HepG2 (cell line): Measurements from ENCODE around the gene PCDHB8. TPM values are rescaled to one million over a fixed set of nuclear protein-coding genes. Genes with fewer than 3 reads are reported as not detected.

Source experiments
- ATF7 ChIP-seq, 2 experiments: fragments of 450-650 bp in 1 of 2; sonication (generic) in 1 of 2; formaldehyde crosslinking in 1 of 2; IDR thresholded peaks; 2 replicates each; pipeline versions ENCODE4 v1.4.0 to v1.6.1; 2016 to 2020; ENCODE audit warnings: antibody characterized with exemption in 1 of 2, mild to moderate bottlenecking in 1 of 2, missing genetic modification reagents in 1 of 2
- GATAD2A ChIP-seq: IDR thresholded peaks from 2 replicates; pipeline ENCODE4 v1.6.1; 2016
- HMGXB3 ChIP-seq: sonication (generic); formaldehyde crosslinking; IDR thresholded peaks from 2 replicates; pipeline ENCODE4 v1.4.0; 2020; ENCODE audit warnings: missing genetic modification reagents, borderline replicate concordance
- ISL2 ChIP-seq: sonication (generic); formaldehyde crosslinking; IDR thresholded peaks from 2 replicates; pipeline ENCODE4 v1.5.0; 2020; ENCODE audit warnings: missing genetic modification reagents
- MEF2D ChIP-seq: sonication (generic); formaldehyde crosslinking; IDR thresholded peaks from 2 replicates; pipeline ENCODE4 v1.5.1; 2020; ENCODE audit warnings: mild to moderate bottlenecking, missing genetic modification reagents
- RFXANK ChIP-seq: IDR thresholded peaks from 2 replicates; pipeline ENCODE4 v1.6.1; 2016
- SMC3 ChIP-seq: IDR thresholded peaks from 2 replicates; pipeline ENCODE4 v1.6.1; 2011; ENCODE audit warnings: low read length, improper control_type of control experiment
- XBP1 ChIP-seq: sonication (generic); formaldehyde crosslinking; IDR thresholded peaks from 2 replicates; pipeline ENCODE4 v1.5.0; 2020; ENCODE audit warnings: missing genetic modification reagents
- ZFAT ChIP-seq: sonication (generic); formaldehyde crosslinking; conservative IDR thresholded peaks from 2 replicates; pipeline ENCODE4 v1.8.1; 2023; ENCODE audit warnings: missing genetic modification reagents, inconsistent platforms
- ZMYM4 ChIP-seq: sonication (generic); formaldehyde crosslinking; IDR thresholded peaks from 2 replicates; pipeline ENCODE4 v1.8.1; 2023; ENCODE audit warnings: mild to moderate bottlenecking, missing genetic modification reagents
- ZNF20 ChIP-seq: sonication (generic); formaldehyde crosslinking; IDR thresholded peaks from 2 replicates; pipeline ENCODE4 v1.4.0; 2020; ENCODE audit warnings: mild to moderate bottlenecking, moderate library complexity, missing genetic modification reagents
- ZNF382 ChIP-seq: sonication (generic); formaldehyde crosslinking; IDR thresholded peaks from 2 replicates; pipeline ENCODE4 v1.5.0; 2020; ENCODE audit warnings: missing genetic modification reagents, mild to moderate bottlenecking, borderline replicate concordance
- ZNF800 ChIP-seq: sonication (generic); formaldehyde crosslinking; IDR thresholded peaks from 2 replicates; pipeline ENCODE4 v1.4.0; 2020; ENCODE audit warnings: missing genetic modification reagents
- polyA plus RNA-seq, 8 experiments: library from polyadenylated mRNA; depleted of rRNA in 3 of 8; stranded (reverse) in 7 of 8; unstranded in 1 of 8; fragments of >200 nt; fragmentation: Illumina TruSeq in 4 of 8; extraction: Trizol in 4 of 8; gene quantifications; 2 replicates each; pipeline versions ENCODE4 v1.2.1 to v1.2.3, GENCODE V29; 2011 to 2016; ENCODE audit warnings: low read depth in 4 of 8, missing spikeins in 1 of 8, mixed read lengths in 1 of 8; ENCODE audit not compliant: insufficient read depth in 1 of 8
- total RNA-seq, 5 experiments: library from RNA; depleted of rRNA; stranded (reverse); fragments of >200 nt; fragmentation: Illumina TruSeq; extraction: Trizol; gene quantifications; 2 replicates each; pipeline ENCODE4 v1.2.3, GENCODE V29; 2016; ENCODE audit warnings: low read depth in 1 of 5
- TF ChIP-seq, protein P1 (sequence below), 2 experiments: sonication (generic) in 1 of 2; formaldehyde crosslinking in 1 of 2; IDR thresholded peaks; 2 replicates each; pipeline versions ENCODE4 v1.4.0 to v1.6.1; 2018 to 2020; ENCODE audit warnings: missing genetic modification reagents in 2 of 2, borderline replicate concordance in 1 of 2, low read depth in 1 of 2, mild to moderate bottlenecking in 1 of 2, missing biosample characterization in 1 of 2
- TF ChIP-seq, protein P2 (sequence below): sonication (generic); formaldehyde crosslinking; IDR thresholded peaks from 2 replicates; pipeline ENCODE4 v1.5.1; 2020; ENCODE audit warnings: mild to moderate bottlenecking, moderate library complexity, missing genetic modification reagents

The PCDHB8 gene
- total and polyA plus RNA-seq, 2 of the 13 experiments (the other 11 are each of a cell fraction or from before 2014, with no cell fraction given): 0.26 to 0.82 TPM

DNA sequence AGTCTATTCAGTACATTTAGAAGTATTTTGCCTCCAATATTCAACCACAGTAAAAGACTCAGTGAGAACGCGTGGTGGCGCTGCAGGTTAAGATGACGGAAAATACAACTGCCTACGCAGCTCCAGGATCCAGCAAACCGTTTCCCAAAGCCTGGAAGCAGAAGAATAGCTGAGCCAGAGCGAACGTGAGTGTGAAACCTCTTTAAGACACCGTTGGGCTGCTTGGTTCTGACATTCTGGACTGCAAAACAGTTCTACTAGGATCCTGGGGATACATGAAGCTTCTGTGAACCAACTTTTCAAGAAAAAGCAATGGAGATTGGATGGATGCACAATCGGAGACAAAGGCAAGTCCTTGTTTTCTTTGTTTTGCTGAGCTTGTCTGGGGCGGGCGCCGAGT is 4.7 kb downstream of the PCDHB8 start, which contains the start of gene PCDHB16 (continued):
- TF ChIP-seq MEF2D (no peak), SMC3 (peak; percentile 45; the same call in 1 of the 2 replicates), ZNF800 (0 out of 2 replicates have a peak, but pooled peaks have one; percentile 50), ZNF382 (no peak), ZNF20 (CRISPR knock-in tag) (no peak), ATF7 (IDR thresholded peaks at IDR 0.05) (no peak), ATF7 (CRISPR knock-in tag; IDR thresholded peaks at IDR 0.05) (no peak), XBP1 (CRISPR knock-in tag) (0 out of 2 replicates have a peak, but pooled peaks have one; percentile 24), HMGXB3 (no peak), RFXANK (CRISPR knock-in tag) (no peak), ZFAT (CRISPR knock-in tag) (no peak), ZMYM4 (CRISPR knock-in tag) (0 out of 2 replicates have a peak, but pooled peaks have one; percentile 32), ISL2 (CRISPR knock-in tag) (0 out of 2 replicates have a peak, but pooled peaks have one; percentile 15), GATAD2A (CRISPR knock-in tag) (peak; percentile 16; the same call in 1 of the 2 replicates)
- TF ChIP-seq, protein P1, sequence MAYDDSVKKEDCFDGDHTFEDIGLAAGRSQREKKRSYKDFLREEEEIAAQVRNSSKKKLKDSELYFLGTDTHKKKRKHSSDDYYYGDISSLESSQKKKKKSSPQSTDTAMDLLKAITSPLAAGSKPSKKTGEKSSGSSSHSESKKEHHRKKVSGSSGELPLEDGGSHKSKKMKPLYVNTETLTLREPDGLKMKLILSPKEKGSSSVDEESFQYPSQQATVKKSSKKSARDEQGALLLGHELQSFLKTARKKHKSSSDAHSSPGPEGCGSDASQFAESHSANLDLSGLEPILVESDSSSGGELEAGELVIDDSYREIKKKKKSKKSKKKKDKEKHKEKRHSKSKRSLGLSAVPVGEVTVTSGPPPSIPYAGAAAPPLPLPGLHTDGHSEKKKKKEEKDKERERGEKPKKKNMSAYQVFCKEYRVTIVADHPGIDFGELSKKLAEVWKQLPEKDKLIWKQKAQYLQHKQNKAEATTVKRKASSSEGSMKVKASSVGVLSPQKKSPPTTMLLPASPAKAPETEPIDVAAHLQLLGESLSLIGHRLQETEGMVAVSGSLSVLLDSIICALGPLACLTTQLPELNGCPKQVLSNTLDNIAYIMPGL (CRISPR knock-in tag; IDR thresholded peaks at IDR 0.05; ENCODE audit: borderline replicate concordance in 1 of 2, low read depth in 1 of 2): peak in 1 of 2 experiments; percentile 62; a peak in 1 of 4 replicates
- TF ChIP-seq, protein P2, sequence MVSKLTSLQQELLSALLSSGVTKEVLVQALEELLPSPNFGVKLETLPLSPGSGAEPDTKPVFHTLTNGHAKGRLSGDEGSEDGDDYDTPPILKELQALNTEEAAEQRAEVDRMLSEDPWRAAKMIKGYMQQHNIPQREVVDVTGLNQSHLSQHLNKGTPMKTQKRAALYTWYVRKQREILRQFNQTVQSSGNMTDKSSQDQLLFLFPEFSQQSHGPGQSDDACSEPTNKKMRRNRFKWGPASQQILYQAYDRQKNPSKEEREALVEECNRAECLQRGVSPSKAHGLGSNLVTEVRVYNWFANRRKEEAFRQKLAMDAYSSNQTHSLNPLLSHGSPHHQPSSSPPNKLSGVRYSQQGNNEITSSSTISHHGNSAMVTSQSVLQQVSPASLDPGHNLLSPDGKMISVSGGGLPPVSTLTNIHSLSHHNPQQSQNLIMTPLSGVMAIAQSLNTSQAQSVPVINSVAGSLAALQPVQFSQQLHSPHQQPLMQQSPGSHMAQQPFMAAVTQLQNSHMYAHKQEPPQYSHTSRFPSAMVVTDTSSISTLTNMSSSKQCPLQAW: 0 out of 2 replicates have a peak, but pooled peaks have one; percentile 29
